Activated CD4-positive, alpha-beta memory T cell treated with anti-CD3 and anti-CD28 coated beads for 36 hours (primary cell): Measurements from ENCODE around the gene GALNT6. TPM values are rescaled to one million over a fixed set of nuclear protein-coding genes. Genes with fewer than 3 reads are reported as not detected.
A peak's percentile ranks its signal among the peaks of the same experiment; 100 is the strongest.

Experiments used
- CTCF ChIA-PET: fragments of 350-600 bp; sonication (Branson Sonifier 250); formaldehyde crosslinking; loops from one replicate; lab custom pipeline; 2021; ENCODE audit warnings: antibody characterized with exemption, inconsistent platforms; lab: Charles Lee
- POLR2A ChIA-PET: fragments of 350-600 bp; sonication (Branson Sonifier 250); formaldehyde crosslinking; loops from one replicate; lab custom pipeline; 2021; ENCODE audit warnings: antibody characterized with exemption; lab: Charles Lee
- DNase-seq: peaks from one replicate; pipeline ENCODE4 v3.0.0-alpha.2; 2020
- H3K27ac Mint-ChIP-seq: one replicate; pipeline ENCODE4 v1.8.0; 2021; ENCODE audit warnings: mixed read lengths
- H3K27me3 Mint-ChIP-seq: one replicate; pipeline ENCODE4 v1.8.0; 2021; ENCODE audit warnings: mixed read lengths
- H3K36me3 Mint-ChIP-seq: one replicate; pipeline ENCODE4 v1.8.0; 2021; ENCODE audit warnings: mixed read lengths
- H3K4me1 Mint-ChIP-seq: one replicate; pipeline ENCODE4 v1.8.0; 2021; ENCODE audit warnings: low read depth, mixed read lengths
- H3K4me3 Mint-ChIP-seq: one replicate; pipeline ENCODE4 v1.8.0; 2021; ENCODE audit warnings: mild to moderate bottlenecking, mixed read lengths
- H3K9me3 Mint-ChIP-seq: one replicate; pipeline ENCODE4 v1.8.0; 2021; ENCODE audit warnings: mixed read lengths
- intact Hi-C: fragments of 100-400 bp; cut with micrococcal nuclease; formaldehyde crosslinking; loops from one replicate; pipeline ENCODE4 v1.15.1; 2023
- total RNA-seq, 2 experiments: library from RNA; stranded (reverse); gene quantifications; one replicate each; pipeline ENCODE4 v1.2.3, GENCODE V29; 2021

GALNT6 gene
- total RNA-seq, 2 experiments from 2014 or later: 13.1 to 15.8 TPM

- ChIA-PET CTCF (interaction anchor here (0.5 to 11.6 kb wide), 41 partner anchors 9 to 582 kb away, joined by 3 to 204 read pairs (median 4); a partner anchor contains a TSS), POLR2A (no interaction called here)
- H3K4me3 Mint-ChIP-seq: no peak overlapping the region
- no peak overlapping the region for H3K27ac Mint-ChIP-seq
- intact Hi-C loops: loop anchor here (1.0 to 5.0 kb wide), 4 partner anchors 61 to 454 kb away; no protein-coding TSS in a partner anchor
- H3K9me3 Mint-ChIP-seq: no peaks in the 10 kb centered on the region
- H3K4me1 Mint-ChIP-seq: peaks cover 9% of the 10 kb centered on the region
- no peaks in the 10 kb centered on the region for H3K36me3 Mint-ChIP-seq
- DNase-seq: peak; percentile 58
- no peaks in the 10 kb centered on the region for H3K27me3 Mint-ChIP-seq
Measured at GRCh38 chr12:51421266-51421884, 30.2 kb upstream of the GALNT6 start.

GRCh38 chr12:51419425-51420193 is 28.4 kb upstream of the GALNT6 start:
- H3K27ac Mint-ChIP-seq: no peak overlapping the region
- DNase-seq: no peak
- peaks cover 5% of the 10 kb centered on the region for H3K4me1 Mint-ChIP-seq
- H3K27me3 Mint-ChIP-seq: no peaks in the 10 kb centered on the region
- H3K4me3 Mint-ChIP-seq: no peak overlapping the region
- ChIA-PET POLR2A (no interaction called here), CTCF (interaction anchor here (0.6 to 11.6 kb wide), 8 partner anchors 13 to 555 kb away, joined by 3 to 204 read pairs (median 3); a partner anchor contains a TSS)
- intact Hi-C loops: loop anchor here (2.0 to 5.0 kb wide), 2 partner anchors 63 to 259 kb away; no protein-coding TSS in a partner anchor
- no peaks in the 10 kb centered on the region for H3K9me3 Mint-ChIP-seq
- H3K36me3 Mint-ChIP-seq: no peaks in the 10 kb centered on the region

- no peaks in the 10 kb centered on the region for H3K27me3 Mint-ChIP-seq
- H3K9me3 Mint-ChIP-seq: no peaks in the 10 kb centered on the region
- intact Hi-C loops: no loop called here
- CTCF ChIA-PET: interaction anchor here (11.6 kb wide), 1 partner anchor 113 kb away, joined by 204 read pairs; no protein-coding TSS in a partner anchor
- DNase-seq: no peak
- no peak overlapping the region for H3K27ac Mint-ChIP-seq
- H3K4me1 Mint-ChIP-seq: no peaks in the 10 kb centered on the region
- POLR2A ChIA-PET: no interaction called here
- H3K36me3 Mint-ChIP-seq: no peaks in the 10 kb centered on the region
- no peak overlapping the region for H3K4me3 Mint-ChIP-seq
Measured at GRCh38 chr12:51417826-51418225, 26.6 kb upstream of the GALNT6 start.

GRCh38 chr12:51415931-51416330 is 24.7 kb upstream of the GALNT6 start:
- H3K9me3 Mint-ChIP-seq: no peaks in the 10 kb centered on the region
- no peak overlapping the region for H3K27ac Mint-ChIP-seq
- no peaks in the 10 kb centered on the region for H3K36me3 Mint-ChIP-seq
- DNase-seq: no peak
- ChIA-PET CTCF (interaction anchor here (1.5 kb wide), 1 partner anchor 116 kb away, joined by 4 read pairs; no protein-coding TSS in a partner anchor), POLR2A (no interaction called here)
- H3K4me3 Mint-ChIP-seq: no peak overlapping the region
- intact Hi-C loops: no loop called here
- H3K27me3 Mint-ChIP-seq: no peaks in the 10 kb centered on the region
- H3K4me1 Mint-ChIP-seq: no peaks in the 10 kb centered on the region

- CTCF ChIA-PET: no interaction called here
- intact Hi-C loops: no loop called here
- Mint-ChIP-seq H3K27me3 (no peaks in the 10 kb centered on the region), H3K4me3 (no peak overlapping the region), H3K9me3 (no peaks in the 10 kb centered on the region), H3K27ac (no peak overlapping the region), H3K36me3 (no peaks in the 10 kb centered on the region), H3K4me1 (no peaks in the 10 kb centered on the region)
- no peak for DNase-seq
- POLR2A ChIA-PET: no interaction called here
Measured at GRCh38 chr12:51413791-51414190, 22.6 kb upstream of the GALNT6 start.

- CTCF ChIA-PET: interaction anchor here (1.9 kb wide), 1 partner anchor 8 kb away, joined by 4 read pairs; no protein-coding TSS in a partner anchor
- Mint-ChIP-seq H3K36me3 (no peaks in the 10 kb centered on the region), H3K9me3 (no peaks in the 10 kb centered on the region), H3K4me1 (no peaks in the 10 kb centered on the region), H3K4me3 (no peak overlapping the region), H3K27ac (no peak overlapping the region), H3K27me3 (no peaks in the 10 kb centered on the region)
- DNase-seq: no peak
- intact Hi-C loops: no loop called here
- POLR2A ChIA-PET: no interaction called here
Measured at GRCh38 chr12:51413149-51413548, 21.9 kb upstream of the GALNT6 start.

- H3K27me3 Mint-ChIP-seq: no peaks in the 10 kb centered on the region
- intact Hi-C loops: no loop called here
- H3K36me3 Mint-ChIP-seq: no peaks in the 10 kb centered on the region
- no peaks in the 10 kb centered on the region for H3K4me1 Mint-ChIP-seq
- no peak for DNase-seq
- no peak overlapping the region for H3K27ac Mint-ChIP-seq
- ChIA-PET POLR2A (interaction anchor here (0.7 kb wide), 1 partner anchor 255 kb away, joined by 4 read pairs; no protein-coding TSS in a partner anchor), CTCF (interaction anchor here (0.7 kb wide), 1 partner anchor 11 kb away, joined by 3 read pairs; no protein-coding TSS in a partner anchor)
- no peaks in the 10 kb centered on the region for H3K9me3 Mint-ChIP-seq
- H3K4me3 Mint-ChIP-seq: no peak overlapping the region
Measured at GRCh38 chr12:51409846-51410245, 18.6 kb upstream of the GALNT6 start.

GRCh38 chr12:51407604-51408003 is 16.4 kb upstream of the GALNT6 start:
- no peaks in the 10 kb centered on the region for H3K4me1 Mint-ChIP-seq
- no peaks in the 10 kb centered on the region for H3K27me3 Mint-ChIP-seq
- H3K27ac Mint-ChIP-seq: no peak overlapping the region
- no peak overlapping the region for H3K4me3 Mint-ChIP-seq
- H3K9me3 Mint-ChIP-seq: no peaks in the 10 kb centered on the region
- H3K36me3 Mint-ChIP-seq: no peaks in the 10 kb centered on the region
- intact Hi-C loops: no loop called here
- no peak for DNase-seq
- ChIA-PET CTCF (no interaction called here), POLR2A (no interaction called here)

GRCh38 chr12:51406859-51407258 is 15.7 kb upstream of the GALNT6 start:
- Mint-ChIP-seq H3K4me3 (no peak overlapping the region), H3K27ac (no peak overlapping the region), H3K4me1 (no peaks in the 10 kb centered on the region), H3K36me3 (no peaks in the 10 kb centered on the region), H3K9me3 (no peaks in the 10 kb centered on the region), H3K27me3 (no peaks in the 10 kb centered on the region)
- CTCF ChIA-PET: interaction anchor here (0.6 kb wide), 1 partner anchor 12 kb away, joined by 3 read pairs; no protein-coding TSS in a partner anchor
- no peak for DNase-seq
- POLR2A ChIA-PET: no interaction called here
- intact Hi-C loops: no loop called here

- Mint-ChIP-seq H3K27ac (no peak overlapping the region), H3K4me3 (no peak overlapping the region), H3K27me3 (no peaks in the 10 kb centered on the region), H3K36me3 (no peaks in the 10 kb centered on the region), H3K9me3 (no peaks in the 10 kb centered on the region), H3K4me1 (no peaks in the 10 kb centered on the region)
- ChIA-PET CTCF (no interaction called here), POLR2A (no interaction called here)
- DNase-seq: no peak
- intact Hi-C loops: no loop called here
Measured at GRCh38 chr12:51406290-51406689, 15.1 kb upstream of the GALNT6 start.

- Mint-ChIP-seq H3K4me1 (no peaks in the 10 kb centered on the region), H3K27me3 (no peaks in the 10 kb centered on the region), H3K27ac (no peak overlapping the region), H3K9me3 (no peaks in the 10 kb centered on the region), H3K4me3 (no peak overlapping the region), H3K36me3 (no peaks in the 10 kb centered on the region)
- CTCF ChIA-PET: no interaction called here
- POLR2A ChIA-PET: no interaction called here
- DNase-seq: no peak
- intact Hi-C loops: no loop called here
Measured at GRCh38 chr12:51405801-51406207, 14.6 kb upstream of the GALNT6 start.

GRCh38 chr12:51404627-51405026 is 13.4 kb upstream of the GALNT6 start:
- H3K36me3 Mint-ChIP-seq: no peaks in the 10 kb centered on the region
- ChIA-PET POLR2A (no interaction called here), CTCF (interaction anchor here (1.2 kb wide), 1 partner anchor 16 kb away, joined by 5 read pairs; no protein-coding TSS in a partner anchor)
- H3K4me1 Mint-ChIP-seq: no peaks in the 10 kb centered on the region
- no peak for DNase-seq
- intact Hi-C loops: no loop called here
- H3K27me3 Mint-ChIP-seq: no peaks in the 10 kb centered on the region
- H3K9me3 Mint-ChIP-seq: no peaks in the 10 kb centered on the region
- no peak overlapping the region for H3K4me3 Mint-ChIP-seq
- H3K27ac Mint-ChIP-seq: no peak overlapping the region
